GM19099 (cell line): ENCODE measurements around the gene EDEM2.

Source experiments
- POLR2A ChIP-seq: IDR thresholded peaks from 3 replicates; pipeline ENCODE4 v1.6.1; 2011; ENCODE audit warnings: low read depth; ENCODE audit not compliant: insufficient read length; ENCODE audit errors: extremely low read depth

EDEM2 gene

DNA sequence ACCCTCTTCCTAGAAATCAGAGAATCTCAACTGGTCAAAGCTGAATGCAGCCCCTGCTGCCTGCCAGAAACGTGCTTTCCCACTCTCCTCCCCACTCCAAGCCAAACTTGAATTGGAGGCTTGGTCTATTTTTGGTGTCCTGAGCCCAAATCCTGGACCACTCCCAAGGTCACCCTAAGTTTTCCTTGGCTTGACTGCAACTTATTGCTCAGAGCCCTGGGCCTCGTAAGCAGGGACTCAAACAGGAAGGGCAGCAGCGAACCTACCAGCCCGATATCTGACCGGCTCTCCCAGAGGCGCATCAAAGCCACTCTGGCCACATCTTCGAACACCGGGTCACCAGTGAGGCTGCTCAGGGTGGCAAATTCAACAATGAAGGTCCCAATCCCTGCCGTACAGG lies 12.7 kb downstream of the EDEM2 start:
- TF ChIP-seq POLR2A, result no peak

DNA sequence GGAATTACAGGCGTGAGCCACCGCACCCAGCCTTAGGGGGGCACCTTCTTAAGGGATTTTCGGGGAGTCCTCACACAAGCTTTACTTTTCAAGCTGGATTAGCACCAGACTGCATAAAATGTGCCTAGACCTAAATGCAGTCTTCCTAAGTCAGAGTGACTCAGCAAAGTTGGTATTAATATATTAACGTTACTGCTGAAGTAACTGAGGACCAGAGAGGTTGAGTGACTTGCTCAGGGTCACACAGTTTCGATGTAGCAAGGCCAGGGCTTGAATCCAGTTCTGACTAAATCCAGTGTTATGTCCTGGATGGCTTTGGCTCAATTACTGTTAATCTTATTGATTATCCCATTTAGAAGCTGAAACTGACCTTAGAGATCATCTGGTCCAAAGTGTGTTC lies 13.4 kb downstream of the EDEM2 start:
- no peak for TF ChIP-seq POLR2A

DNA sequence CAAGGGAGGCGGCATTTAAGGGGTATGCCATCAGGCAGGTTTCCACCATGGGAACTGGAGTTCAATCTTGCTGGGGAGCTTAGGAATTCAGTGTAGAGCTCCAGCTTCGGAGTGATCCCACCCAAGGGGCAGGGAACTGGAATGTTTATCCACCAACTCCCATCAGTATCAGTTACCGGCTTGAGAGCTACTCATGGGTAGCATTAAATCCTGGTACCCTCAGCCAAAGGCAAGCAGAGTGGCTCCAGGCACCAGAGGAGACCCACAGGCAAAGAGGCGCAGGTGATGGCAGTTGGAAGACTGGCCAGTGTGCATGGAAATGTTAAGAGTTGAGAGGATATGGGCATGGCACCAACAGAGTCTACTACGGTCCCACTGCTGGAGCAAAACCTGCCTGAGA lies 14.1 kb downstream of the EDEM2 start:
- no peak for TF ChIP-seq POLR2A

DNA sequence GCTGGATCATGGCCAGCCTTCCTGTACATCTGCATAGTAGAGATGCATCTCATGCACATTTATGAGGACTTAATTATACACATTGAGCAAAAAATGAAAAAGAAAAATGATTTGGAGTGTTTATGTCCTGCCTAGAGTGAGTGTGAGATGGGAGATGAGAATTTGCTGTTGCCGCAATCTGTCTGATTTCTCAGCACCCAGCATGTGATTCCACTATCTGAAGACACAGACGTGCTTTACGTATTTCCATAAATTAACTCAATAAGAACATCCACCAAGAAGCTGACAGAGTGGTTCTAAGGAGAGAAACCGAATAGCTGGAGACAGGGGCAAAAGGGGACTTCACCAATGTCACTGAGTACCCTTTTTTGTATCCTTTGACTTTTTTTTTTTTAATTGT lies 15.2 kb downstream of the EDEM2 start:
- no peak for TF ChIP-seq POLR2A

DNA sequence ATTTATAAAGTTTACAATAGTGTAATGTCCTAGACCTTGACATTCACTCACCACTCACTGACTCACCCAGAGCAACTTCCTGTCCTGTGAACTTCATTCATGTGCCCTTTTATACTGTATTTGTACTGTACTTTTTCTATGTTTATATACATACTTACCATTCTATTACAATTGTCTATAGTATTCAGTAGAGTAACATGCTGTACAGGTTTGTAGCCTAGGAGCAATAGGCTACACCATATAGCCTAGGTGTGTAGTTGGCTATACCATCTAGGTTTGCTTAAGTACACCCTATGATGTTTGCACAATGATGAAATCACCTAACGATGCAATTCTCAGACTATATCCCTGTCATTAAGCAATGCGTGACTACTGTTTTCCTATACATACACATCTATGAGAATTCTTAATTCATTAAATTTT lies 17.5 kb downstream of the EDEM2 start:
- no peak for TF ChIP-seq POLR2A

DNA sequence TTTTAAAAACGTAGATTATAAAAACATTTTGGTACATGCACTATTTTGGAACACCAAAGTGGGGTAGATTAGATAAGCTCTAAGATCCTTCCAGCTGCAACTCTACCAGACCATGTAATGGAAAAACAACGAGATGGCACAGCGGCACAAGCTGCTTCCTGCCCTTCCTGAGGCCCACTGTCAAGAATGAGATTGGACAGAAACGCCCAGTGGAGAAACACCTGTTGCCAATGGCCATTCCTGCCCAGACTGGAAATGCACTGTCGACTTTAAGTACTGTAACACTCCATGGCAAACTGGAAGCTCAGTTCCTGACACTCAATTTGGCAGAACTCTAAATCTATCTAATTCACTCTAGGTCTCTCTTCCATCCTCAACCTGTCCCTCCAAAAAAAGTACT lies 21.4 kb downstream of the EDEM2 start:
- no peak for TF ChIP-seq POLR2A

DNA sequence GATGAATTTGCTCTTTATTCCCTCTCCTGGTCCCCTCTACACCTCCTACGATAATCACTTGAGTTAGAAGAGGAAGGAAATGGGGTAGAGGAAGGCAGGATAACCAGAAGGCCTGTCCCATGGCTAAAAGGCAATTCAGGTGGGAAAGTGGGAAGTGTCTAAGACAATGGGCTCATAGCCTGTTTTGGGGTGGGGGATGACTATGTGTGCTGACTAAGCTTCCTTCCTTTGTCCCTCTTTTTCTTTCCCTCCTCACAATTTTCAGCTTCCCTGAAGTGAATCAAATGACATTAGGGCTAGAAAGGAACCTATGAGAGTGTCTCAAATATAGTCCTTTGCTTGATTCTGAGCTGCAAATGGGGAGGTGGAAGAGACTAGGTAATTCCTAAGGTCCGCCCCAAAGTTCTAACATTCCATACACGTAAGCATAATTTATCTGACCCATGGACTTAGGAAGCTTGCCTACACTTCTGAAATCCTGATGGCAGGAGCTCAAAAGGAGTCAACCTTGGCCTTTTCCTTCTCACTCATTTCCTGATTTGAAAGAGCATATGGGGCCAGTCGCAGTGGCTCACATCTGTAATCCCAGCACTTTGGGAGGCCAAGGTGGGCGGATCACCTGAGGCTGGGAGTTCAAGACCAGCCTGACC lies 24.3 kb downstream of the EDEM2 start:
- no peak for TF ChIP-seq POLR2A

DNA sequence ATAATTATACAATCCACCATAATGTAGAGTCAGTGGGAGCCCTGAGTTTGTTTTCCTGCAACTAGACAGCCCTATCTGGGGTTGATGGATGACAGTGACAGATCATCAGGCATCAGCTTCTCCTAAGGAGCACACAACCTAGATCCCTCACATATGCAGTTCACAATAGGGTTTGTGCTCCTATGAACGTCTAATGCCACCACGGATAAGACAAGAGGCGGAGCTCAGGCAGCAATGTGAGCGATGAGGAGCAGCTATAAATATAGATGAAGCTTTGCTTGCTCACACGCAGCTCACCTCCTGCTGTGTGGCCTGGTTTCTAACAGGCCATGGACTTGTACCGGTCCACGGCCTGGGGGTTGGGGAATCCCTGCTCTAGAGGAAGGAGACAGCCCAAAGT lies 25.9 kb downstream of the EDEM2 start:
- TF ChIP-seq POLR2A, result no peak

DNA sequence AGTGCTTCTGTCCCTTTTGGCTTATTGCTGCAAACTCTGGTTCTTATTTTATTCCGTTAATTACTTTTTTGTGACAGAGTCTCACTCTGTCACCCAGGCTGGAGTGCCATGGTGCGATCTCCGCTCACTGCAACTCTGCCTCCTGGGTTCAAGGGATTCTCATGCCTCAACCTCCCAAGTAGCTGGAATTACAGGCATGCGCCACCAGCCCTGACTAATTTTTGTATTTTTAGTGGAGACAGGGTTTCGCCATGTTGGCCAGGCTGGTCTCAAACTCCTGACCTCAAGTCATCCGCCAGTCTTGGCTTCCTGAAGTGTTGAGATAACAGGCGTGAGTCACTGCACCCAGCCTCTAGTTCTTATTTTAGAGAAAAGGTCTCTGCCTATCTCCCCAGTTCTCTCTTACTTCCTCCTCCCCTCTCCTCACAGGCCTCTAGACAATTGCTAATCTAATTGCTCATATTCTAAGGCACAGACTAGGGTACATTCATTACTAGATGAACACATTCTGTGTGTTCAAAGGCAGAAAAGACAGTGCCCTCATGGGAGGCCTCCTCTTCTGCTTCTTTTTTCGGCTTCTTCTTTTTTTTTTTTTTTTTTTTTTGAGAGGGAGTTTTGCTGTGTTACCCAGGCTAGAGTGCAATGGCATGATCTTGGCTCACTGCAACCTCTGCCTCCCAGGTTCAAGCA lies 27.0 kb downstream of the EDEM2 start:
- no peak for TF ChIP-seq POLR2A

DNA sequence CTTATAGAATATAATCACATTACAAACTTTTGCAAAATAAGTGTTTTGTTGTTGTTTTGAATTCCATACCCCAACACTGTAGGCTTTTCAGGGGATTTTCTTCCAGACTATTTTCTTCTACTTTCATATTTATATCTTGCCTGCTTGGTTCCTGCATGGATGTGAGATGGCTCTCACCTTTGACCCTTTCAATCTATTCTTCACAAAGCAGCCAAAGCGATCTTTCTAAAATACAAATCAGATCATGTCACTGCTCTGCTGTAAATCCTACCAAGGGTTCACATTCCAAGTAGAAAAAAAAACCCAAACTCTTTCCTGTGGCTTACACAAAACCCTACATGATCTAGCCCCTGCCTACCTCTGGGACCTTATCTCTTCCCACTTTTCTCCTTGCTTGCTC lies 29.5 kb downstream of the EDEM2 start:
- TF ChIP-seq POLR2A, result no peak

DNA sequence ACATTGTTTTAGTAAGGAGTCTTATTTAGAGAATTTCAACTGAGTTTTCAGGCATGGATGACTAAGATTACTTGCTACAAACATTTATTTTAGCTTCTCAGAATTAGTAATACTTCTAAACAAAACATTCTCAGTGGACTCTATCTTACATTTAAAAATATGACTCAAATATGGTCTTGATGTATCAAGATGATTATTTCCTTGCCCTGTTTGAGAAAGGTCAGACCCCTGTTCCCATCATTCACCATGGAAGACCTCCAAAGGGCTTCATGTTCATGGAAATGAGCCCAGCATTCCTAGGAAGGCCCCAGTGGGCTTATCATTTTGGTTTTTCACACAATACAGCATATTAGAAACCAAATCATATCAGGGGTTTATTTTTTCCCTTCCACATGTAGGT lies 29.9 kb downstream of the EDEM2 start:
- TF ChIP-seq POLR2A, result no peak

DNA sequence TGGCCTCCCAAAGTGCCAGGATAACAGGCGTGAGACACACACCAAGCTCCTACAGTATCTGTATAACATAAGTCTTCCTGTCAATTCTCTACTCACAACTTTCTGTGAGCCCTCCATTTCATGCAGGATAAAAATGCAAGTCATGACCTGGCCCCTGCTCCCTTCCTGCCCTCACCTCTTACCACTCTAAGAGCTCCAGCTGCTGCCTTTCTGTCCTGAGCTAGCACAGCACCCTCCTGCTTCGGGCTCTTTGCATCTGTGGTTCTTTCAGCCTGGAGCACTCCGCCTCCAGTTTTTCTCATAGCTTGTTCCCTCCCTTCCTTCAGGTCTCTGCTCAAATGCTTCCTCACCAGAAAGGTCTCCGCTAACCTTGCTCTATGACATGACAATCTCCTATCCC lies 30.9 kb downstream of the EDEM2 start:
- no peak for TF ChIP-seq POLR2A

DNA sequence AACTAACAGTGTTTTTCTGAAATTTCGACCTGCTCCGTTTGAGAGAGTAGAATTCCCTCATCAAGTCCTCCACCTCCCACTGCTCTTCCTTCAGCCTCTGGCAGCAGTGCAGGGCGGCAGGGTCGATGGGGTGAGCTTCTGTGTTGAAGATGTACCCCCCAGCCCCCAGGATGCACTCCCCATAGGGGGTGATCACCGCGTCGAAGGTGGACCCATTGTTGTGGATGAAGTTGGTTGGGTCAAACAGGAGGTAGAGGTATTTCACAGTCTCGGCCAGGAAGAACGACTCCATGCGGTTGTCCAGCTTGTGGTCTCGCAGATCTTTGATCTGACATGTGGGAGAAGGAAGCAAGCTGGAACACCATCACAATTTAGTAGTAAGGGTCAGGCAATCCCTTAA lies 31.5 kb downstream of the EDEM2 start:
- no peak for TF ChIP-seq POLR2A

DNA sequence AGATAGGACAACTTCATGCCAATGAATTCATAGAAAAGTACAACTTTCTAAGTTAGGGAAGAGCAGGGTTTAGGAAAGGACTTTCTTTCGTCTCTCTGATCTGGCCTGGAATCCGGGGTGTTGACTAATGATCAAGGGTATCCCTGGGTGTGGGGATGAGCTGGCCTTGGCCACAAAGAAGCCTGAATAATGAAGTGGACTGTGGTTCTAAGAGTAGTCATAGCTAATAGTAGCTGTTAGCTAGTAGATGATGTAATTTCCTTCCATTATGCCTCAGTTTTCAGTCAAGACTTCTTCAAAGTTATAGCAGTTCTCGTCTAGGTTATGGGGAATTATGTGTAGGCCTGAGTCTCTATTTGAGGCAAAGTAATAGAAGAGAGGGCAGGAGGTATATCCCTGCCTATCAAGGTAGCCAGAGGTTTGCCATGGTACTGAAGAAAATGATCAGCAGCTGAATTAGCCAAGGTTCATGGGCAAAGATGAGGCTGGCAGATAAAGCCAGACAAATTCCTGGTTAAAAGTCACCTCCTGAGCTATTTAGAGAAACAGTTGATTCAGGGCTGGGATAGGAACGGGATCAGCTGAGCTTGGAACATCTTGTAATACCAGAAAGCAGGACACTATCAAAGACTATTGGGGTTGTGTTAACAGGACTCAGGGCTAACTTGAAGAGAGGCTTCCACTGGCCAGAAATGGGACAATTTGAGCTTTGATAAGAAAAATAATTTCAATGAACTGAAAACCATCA lies 35.8 kb downstream of the EDEM2 start:
- no peak for TF ChIP-seq POLR2A

DNA sequence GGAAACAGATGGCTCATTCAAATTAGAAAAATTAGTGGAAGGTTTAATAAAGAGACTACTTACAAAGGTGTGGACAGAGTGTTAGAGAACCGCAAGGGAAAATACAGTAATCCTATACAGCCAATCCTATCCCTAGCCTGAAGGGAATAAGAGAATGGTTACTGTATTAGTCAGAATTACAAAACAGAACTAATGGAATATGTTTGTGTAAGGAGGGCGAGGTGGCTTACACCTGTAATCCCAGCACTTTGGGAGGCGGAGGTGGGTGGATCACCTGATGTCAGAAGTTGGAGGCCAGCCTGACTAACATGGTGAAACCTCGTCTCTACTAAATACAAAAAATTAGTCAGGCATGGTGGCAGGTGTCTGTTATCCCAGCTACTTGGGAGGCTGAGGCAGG lies 38.2 kb downstream of the EDEM2 start:
- TF ChIP-seq POLR2A, result no peak

DNA sequence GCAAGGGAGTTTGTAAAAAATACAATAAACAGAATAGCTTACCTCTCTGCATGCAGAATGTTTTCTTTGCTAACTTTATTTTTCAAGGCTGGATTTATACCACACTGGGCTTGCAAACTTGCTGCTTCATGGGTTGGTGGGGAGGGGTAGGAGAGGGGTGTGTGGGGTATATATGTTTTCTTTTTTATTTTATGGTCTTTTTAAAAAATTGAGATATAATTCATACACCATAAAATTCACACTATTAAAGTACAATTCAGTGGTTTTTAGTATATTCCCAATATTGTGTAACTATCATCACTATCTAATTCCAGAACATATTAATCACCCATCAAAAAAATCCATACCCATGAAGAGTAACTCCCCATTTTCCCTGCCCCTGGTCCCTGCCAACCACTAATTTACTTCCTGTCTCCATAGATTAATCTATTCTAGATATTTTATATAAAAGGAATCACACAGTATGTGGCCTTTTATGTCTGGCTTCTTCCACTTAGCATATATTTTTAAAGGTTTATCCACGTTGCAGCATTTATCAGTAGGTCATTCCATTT lies 40.2 kb downstream of the EDEM2 start:
- TF ChIP-seq POLR2A, result no peak
